Stimulated activated naive B cell treated with anti-CD40 and anti-IgM and Interleukin-4, amounts not matched to agents 10 μg/mL and 1 μg/mL and 100 μg/mL, for 72 hours (primary cell): Measurements from ENCODE around the gene TMEM220.
A peak's percentile ranks its signal among the peaks of the same experiment; 100 is the strongest.

Source experiments
- ATAC-seq, 2 donors: fragments of 150-1000 bp; cut with Tn5 transposase; replicated peaks; 2 replicates each; pipeline ENCODE4 v1.10.0; 2021; ENCODE audit warnings: moderate library complexity in 1 of 2
- DNase-seq: peaks from one replicate; pipeline ENCODE4 v3.0.0; 2021
- H3K27ac Mint-ChIP-seq: one replicate; pipeline ENCODE4 v1.8.0; 2022; ENCODE audit warnings: mild to moderate bottlenecking, mixed read lengths
- H3K27me3 Mint-ChIP-seq, 2 donors: one replicate each; pipeline ENCODE4 v1.8.0; 2022; ENCODE audit warnings: mixed read lengths in 2 of 2
- H3K36me3 Mint-ChIP-seq, 2 donors: one replicate each; pipeline ENCODE4 v1.8.0; 2022; ENCODE audit warnings: mixed read lengths in 2 of 2, mild to moderate bottlenecking in 1 of 2
- H3K4me1 Mint-ChIP-seq, 2 donors: one replicate each; pipeline ENCODE4 v1.8.0; 2022; ENCODE audit warnings: mixed read lengths in 2 of 2, mild to moderate bottlenecking in 1 of 2
- H3K4me3 Mint-ChIP-seq, 2 donors: one replicate each; pipeline ENCODE4 v1.8.0; 2022; ENCODE audit warnings: mild to moderate bottlenecking in 2 of 2, mixed read lengths in 2 of 2, moderate library complexity in 1 of 2
- H3K9me3 Mint-ChIP-seq, 2 donors: one replicate each; pipeline ENCODE4 v1.8.0; 2022; ENCODE audit warnings: mixed read lengths in 2 of 2, mild to moderate bottlenecking in 1 of 2

TMEM220 gene

GRCh38 chr17:10729334-10730193, at the start of gene TMEM220:
Gene TMEM220, minus strand, starts transcription at chr17:10730023. Its CDS starts 172 bp downstream, at chr17:10729851.
- ATAC-seq (peak; percentile 86 to 89), DNase-seq (peak; percentile 60)
- Mint-ChIP-seq H3K27ac (peak within 1 kb of the TSS; percentile 90), H3K27me3 (no peaks in the 10 kb centered on the region), H3K4me3 (peak within 1 kb of the TSS; percentile 89 to 91), H3K36me3 (no peaks in the 10 kb centered on the region), H3K9me3 (no peaks in the 10 kb centered on the region), H3K4me1 (peaks cover 6 to 16% of the 10 kb centered on the region in 2 donors)

- ATAC-seq (no peak), DNase-seq (no peak)
- peaks cover 5 to 8% of the 10 kb centered on the region in 2 donors for H3K36me3 Mint-ChIP-seq
- peaks cover 0 to 10% of the 10 kb centered on the region in 2 donors for H3K4me1 Mint-ChIP-seq
- no peaks in the 10 kb centered on the region for H3K27me3 Mint-ChIP-seq
- no peak overlapping the region for H3K4me3 Mint-ChIP-seq
- peaks cover 8 to 9% of the 10 kb centered on the region in 2 donors for H3K9me3 Mint-ChIP-seq
- H3K27ac Mint-ChIP-seq, result no peak overlapping the region
Measured at GRCh38 chr17:10779609-10780008, 49.8 kb upstream of the TMEM220 start.

DNA sequence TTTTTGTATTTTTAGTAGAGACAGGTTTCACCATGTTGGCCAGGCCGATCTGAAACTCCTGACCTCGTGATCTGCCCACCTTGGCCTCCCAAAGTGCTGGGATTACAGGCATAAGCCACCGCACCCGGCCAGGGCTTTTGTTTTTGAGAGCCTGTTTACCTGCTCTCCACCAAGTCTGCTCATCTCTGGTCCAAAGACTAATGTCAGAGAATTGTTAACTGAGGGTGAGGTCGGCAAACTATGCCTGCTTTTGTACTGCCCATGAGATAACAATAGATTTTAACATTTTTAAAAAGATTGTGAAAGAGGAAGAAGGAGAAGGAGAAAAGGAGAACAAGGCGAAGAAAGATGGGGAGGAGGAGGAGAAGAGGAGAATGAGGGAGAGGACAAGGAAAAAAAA, 48.1 kb upstream of the TMEM220 start:
- ATAC-seq (no peak), DNase-seq (no peak)
- peaks cover 4 to 9% of the 10 kb centered on the region in 2 donors for H3K9me3 Mint-ChIP-seq
- H3K4me3 Mint-ChIP-seq, result no peak overlapping the region
- no peak overlapping the region for H3K27ac Mint-ChIP-seq
- peaks cover 0 to 10% of the 10 kb centered on the region in 2 donors for H3K4me1 Mint-ChIP-seq
- peaks cover 0 to 4% of the 10 kb centered on the region in 2 donors for H3K27me3 Mint-ChIP-seq
- H3K36me3 Mint-ChIP-seq, result peaks cover 9% of the 10 kb centered on the region in 2 donors

- peaks cover 0 to 5% of the 10 kb centered on the region in 2 donors for H3K9me3 Mint-ChIP-seq
- peaks cover 7 to 9% of the 10 kb centered on the region in 2 donors for H3K36me3 Mint-ChIP-seq
Measured at GRCh38 chr17:10777131-10777807, 47.4 kb upstream of the TMEM220 start.

DNA sequence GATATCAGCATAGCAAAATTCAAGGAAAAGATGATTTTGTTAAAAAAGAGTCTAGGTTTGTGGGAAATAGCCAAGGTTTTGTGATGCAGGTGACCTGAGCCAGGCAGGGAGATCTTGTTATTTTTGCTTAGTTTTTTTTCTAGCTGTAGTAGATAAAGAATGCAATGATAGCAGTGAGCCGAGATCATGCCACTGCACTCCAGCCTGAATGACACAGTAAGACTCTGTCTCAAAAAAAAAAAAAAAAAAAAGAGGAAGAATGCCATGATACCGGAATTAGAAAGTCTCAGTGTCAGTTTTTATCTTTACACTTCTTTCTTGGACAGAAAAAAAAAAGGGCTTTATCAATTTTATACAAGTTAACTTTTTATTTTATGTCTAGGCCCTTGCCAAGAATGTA, 46.6 kb upstream of the TMEM220 start:
- Mint-ChIP-seq H3K9me3 (peaks cover 4 to 8% of the 10 kb centered on the region in 2 donors), H3K4me1 (peaks cover 0 to 10% of the 10 kb centered on the region in 2 donors), H3K27me3 (peaks cover 0 to 7% of the 10 kb centered on the region in 2 donors), H3K36me3 (peaks cover 7 to 14% of the 10 kb centered on the region in 2 donors), H3K27ac (no peak overlapping the region), H3K4me3 (no peak overlapping the region)
- no peak for DNase-seq
- peak; percentile 63 to 67 for ATAC-seq

More at GRCh38 chr17:10777131-10777807, 47.4 kb upstream of the TMEM220 start:
- no peak for DNase-seq
- no peak overlapping the region for H3K27ac Mint-ChIP-seq
- H3K4me1 Mint-ChIP-seq, result peaks cover 0 to 10% of the 10 kb centered on the region in 2 donors
- ATAC-seq, result no peak
- no peak overlapping the region for H3K4me3 Mint-ChIP-seq
- H3K27me3 Mint-ChIP-seq, result peaks cover 0 to 4% of the 10 kb centered on the region in 2 donors

DNA sequence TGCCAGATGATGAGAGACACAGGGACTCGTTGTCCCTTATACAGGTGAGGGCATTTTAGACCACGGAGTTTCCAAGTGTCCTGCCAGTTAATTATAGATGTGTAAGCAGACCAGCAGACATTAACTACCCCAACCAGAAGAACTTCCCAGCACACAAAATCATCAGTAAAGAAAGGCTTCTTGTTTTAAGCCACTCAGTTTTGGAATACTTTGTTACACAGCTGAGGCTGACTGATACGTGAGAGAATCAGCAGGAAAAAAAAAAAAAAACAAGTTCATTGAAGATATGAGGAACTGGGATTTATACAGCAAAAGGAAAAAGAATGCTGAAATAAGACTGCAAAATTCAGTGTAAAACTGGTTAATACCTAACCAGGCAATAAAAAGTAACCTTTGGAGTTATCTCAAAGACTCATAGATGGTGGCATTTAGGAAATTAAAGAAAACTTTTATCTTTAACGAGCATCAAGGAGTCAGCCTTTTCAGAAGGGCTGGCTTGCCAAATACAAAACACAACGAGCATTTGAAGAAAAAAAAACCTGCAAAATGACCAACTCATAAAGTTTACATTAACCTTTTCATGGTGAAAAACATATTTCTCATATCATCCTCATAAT, 46.0 kb upstream of the TMEM220 start:
- H3K36me3 Mint-ChIP-seq, result peaks cover 8 to 16% of the 10 kb centered on the region in 2 donors
- H3K4me1 Mint-ChIP-seq, result peaks cover 0 to 10% of the 10 kb centered on the region in 2 donors
- ATAC-seq (no peak), DNase-seq (no peak)
- H3K4me3 Mint-ChIP-seq, result no peak overlapping the region
- H3K9me3 Mint-ChIP-seq, result peaks cover 6 to 9% of the 10 kb centered on the region in 2 donors
- H3K27me3 Mint-ChIP-seq, result peaks cover 0 to 7% of the 10 kb centered on the region in 2 donors
- H3K27ac Mint-ChIP-seq, result no peak overlapping the region

GRCh38 chr17:10775058-10775457, 45.2 kb upstream of the TMEM220 start:
- DNase-seq, result no peak
- H3K4me1 Mint-ChIP-seq, result peaks cover 0 to 10% of the 10 kb centered on the region in 2 donors
- no peak for ATAC-seq
- peaks cover 0 to 7% of the 10 kb centered on the region in 2 donors for H3K27me3 Mint-ChIP-seq
- H3K9me3 Mint-ChIP-seq, result peaks cover 6 to 9% of the 10 kb centered on the region in 2 donors
- peaks cover 8 to 16% of the 10 kb centered on the region in 2 donors for H3K36me3 Mint-ChIP-seq
- H3K4me3 Mint-ChIP-seq, result no peak overlapping the region
- no peak overlapping the region for H3K27ac Mint-ChIP-seq

- Mint-ChIP-seq H3K4me3 (no peak overlapping the region), H3K27ac (no peak overlapping the region), H3K27me3 (peaks cover 0 to 7% of the 10 kb centered on the region in 2 donors), H3K9me3 (peaks cover 6 to 9% of the 10 kb centered on the region in 2 donors), H3K4me1 (peaks cover 0 to 10% of the 10 kb centered on the region in 2 donors), H3K36me3 (peaks cover 8 to 16% of the 10 kb centered on the region in 2 donors)
- ATAC-seq (no peak), DNase-seq (no peak)
Measured at GRCh38 chr17:10773391-10773790, 43.6 kb upstream of the TMEM220 start.

DNA sequence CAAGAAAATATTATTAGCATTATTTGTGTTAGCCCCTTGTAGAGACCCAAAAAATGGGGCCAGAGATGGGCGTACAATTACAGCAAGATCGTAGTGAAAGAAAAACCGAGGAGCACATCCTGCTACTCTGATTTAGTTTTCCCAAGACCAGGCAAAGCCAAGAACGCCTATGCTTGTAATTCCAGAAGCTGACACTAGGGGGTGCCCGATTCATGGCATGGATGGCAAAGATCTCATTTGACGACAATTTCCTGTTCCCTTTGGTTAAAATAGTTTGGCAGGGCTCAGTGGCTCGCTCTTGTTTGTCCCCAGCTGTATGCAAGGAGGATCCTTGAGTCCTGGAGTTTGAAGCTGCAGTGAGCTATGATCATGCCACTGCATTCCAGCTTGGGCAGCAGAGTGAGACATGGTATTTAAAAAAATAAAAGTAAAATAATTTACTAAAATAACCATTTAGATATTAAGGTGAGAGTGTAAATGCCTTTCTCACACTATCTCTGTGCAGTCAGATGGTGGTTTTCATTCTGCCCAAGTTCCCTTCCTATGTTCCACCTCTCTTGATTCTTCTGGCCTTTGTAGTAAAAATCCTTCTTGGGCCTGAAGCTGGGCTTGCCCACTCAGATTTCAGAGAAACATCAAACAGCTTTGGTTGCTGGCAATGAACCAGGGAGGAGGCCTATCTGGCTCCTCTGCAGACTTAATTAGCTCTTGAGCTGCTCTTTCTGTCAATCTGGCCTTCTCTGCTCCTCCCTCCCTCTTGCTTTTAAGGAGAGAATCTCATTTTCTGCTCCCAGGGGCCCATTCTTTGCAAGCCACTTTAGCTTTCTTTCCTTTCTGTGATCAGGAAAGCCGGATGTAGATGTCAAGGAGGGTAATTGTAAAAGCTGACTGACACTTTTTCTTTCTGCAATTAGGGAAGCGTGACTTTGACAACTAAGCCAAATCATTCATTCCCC, 42.9 kb upstream of the TMEM220 start:
- no peak for DNase-seq
- Mint-ChIP-seq H3K27me3 (peaks cover 0 to 7% of the 10 kb centered on the region in 2 donors), H3K27ac (no peak overlapping the region), H3K4me3 (no peak overlapping the region), H3K36me3 (peaks cover 8 to 16% of the 10 kb centered on the region in 2 donors), H3K9me3 (peaks cover 6 to 9% of the 10 kb centered on the region in 2 donors), H3K4me1 (peaks cover 0 to 5% of the 10 kb centered on the region in 2 donors)
- ATAC-seq, result no peak

DNA sequence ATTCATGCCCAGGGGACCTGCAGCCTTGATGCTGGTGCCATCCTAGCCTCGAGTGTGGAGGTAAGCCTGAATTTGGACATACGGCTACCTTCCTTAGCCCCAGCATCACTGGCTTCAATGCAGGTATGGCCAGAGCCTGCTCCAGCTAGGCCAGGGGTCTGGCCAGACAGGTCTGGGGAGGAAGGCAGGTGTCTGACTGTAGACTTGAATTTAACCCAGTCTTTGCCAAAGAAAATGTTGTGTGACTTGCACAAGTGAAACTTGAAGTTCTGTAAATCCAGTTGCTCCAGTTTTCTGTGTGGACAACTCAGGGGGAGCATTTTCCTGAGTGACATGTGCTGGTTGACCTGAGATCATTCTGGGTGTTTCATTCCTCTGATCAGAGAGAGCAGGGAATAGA, 41.3 kb upstream of the TMEM220 start:
- H3K27ac Mint-ChIP-seq, result no peak overlapping the region
- H3K36me3 Mint-ChIP-seq, result peaks cover 10 to 24% of the 10 kb centered on the region in 2 donors
- H3K27me3 Mint-ChIP-seq, result peaks cover 0 to 7% of the 10 kb centered on the region in 2 donors
- H3K9me3 Mint-ChIP-seq, result peaks cover 6 to 9% of the 10 kb centered on the region in 2 donors
- DNase-seq (no peak), ATAC-seq (no peak)
- H3K4me1 Mint-ChIP-seq, result peaks cover 0 to under 1% of the 10 kb centered on the region in 2 donors
- no peak overlapping the region for H3K4me3 Mint-ChIP-seq

DNA sequence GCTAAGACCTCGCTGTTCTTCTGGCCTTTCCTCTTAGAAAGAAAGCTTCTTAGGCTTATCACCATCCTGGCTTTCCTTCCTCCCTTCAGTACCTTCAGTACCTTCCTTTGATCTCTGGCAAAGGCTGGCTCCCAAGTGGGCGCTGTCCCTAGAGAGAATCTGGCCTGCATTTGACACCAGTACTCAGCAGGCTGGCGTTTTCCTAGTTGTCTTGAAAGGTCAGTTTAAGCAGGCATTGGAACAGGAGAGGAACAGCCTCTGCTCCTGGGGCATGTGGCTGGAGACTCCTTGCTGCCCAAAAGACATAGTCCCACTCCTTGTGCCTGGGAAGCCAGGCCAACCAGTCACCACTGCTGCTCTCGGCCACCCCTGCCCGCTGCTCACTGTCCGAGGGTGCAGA, 40.0 kb upstream of the TMEM220 start:
- Mint-ChIP-seq H3K4me1 (no peaks in the 10 kb centered on the region), H3K9me3 (peaks cover 5 to 6% of the 10 kb centered on the region in 2 donors), H3K27me3 (peaks cover 0 to 7% of the 10 kb centered on the region in 2 donors), H3K4me3 (no peak overlapping the region), H3K27ac (no peak overlapping the region), H3K36me3 (peaks cover 6 to 20% of the 10 kb centered on the region in 2 donors)
- DNase-seq, result no peak
- no peak for ATAC-seq

DNA sequence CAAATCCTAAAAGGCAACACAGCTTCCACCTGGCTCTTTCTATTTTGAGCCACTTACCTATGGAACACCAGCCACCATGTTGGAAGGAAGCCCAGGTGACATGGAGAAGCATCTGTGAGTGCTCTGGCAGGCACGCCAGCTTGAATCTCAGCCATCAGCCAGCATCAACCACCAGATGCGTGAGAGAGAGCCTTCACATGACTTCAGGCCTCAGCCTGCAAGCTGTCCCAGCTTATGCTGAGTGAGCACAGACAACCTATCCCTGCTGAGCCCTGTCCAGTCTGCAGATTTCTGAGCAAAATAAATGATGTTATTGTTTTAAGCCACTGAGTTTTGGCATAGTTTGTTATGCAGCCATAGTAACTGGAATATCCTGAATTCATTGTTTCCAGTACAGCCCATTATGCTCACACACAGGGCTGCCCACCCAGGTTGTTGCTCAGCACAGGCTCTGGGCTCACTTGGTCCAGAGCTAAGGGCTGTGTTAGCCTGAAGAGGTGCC, 39.0 kb upstream of the TMEM220 start:
- ATAC-seq (no peak), DNase-seq (no peak)
- Mint-ChIP-seq H3K27ac (no peak overlapping the region), H3K4me3 (no peak overlapping the region), H3K27me3 (peaks cover 0 to 4% of the 10 kb centered on the region in 2 donors), H3K4me1 (no peaks in the 10 kb centered on the region), H3K9me3 (peaks cover 5 to 6% of the 10 kb centered on the region in 2 donors), H3K36me3 (peaks cover 4 to 16% of the 10 kb centered on the region in 2 donors)

- no peak overlapping the region for H3K27ac Mint-ChIP-seq
- DNase-seq, result no peak
- ATAC-seq, result no peak
- H3K4me1 Mint-ChIP-seq, result no peaks in the 10 kb centered on the region
- H3K4me3 Mint-ChIP-seq, result no peak overlapping the region
- peaks cover 5 to 6% of the 10 kb centered on the region in 2 donors for H3K9me3 Mint-ChIP-seq
- peaks cover 4 to 16% of the 10 kb centered on the region in 2 donors for H3K36me3 Mint-ChIP-seq
- H3K27me3 Mint-ChIP-seq, result peaks cover 0 to 4% of the 10 kb centered on the region in 2 donors
Measured at GRCh38 chr17:10767232-10767631, 37.4 kb upstream of the TMEM220 start.
